Ishikawa (cell line): ENCODE measurements around the gene SLC8A3.

Experiments
- CEBPB ChIP-seq: IDR thresholded peaks from 2 replicates; pipeline ENCODE4 v1.6.1; 2012
- CREB1 ChIP-seq: IDR thresholded peaks from 2 replicates; pipeline ENCODE4 v1.6.1; 2012; ENCODE audit warnings: low read depth
- EGR1 ChIP-seq: IDR thresholded peaks from 2 replicates; pipeline ENCODE4 v1.6.1; 2012
- EP300 ChIP-seq: IDR thresholded peaks from 2 replicates; pipeline ENCODE4 v1.6.1; 2012; ENCODE audit warnings: borderline replicate concordance
- FOXM1 ChIP-seq: IDR thresholded peaks from 2 replicates; pipeline ENCODE4 v1.6.1; 2012; ENCODE audit warnings: low read depth, borderline replicate concordance
- MAX ChIP-seq: IDR thresholded peaks from 2 replicates; pipeline ENCODE4 v1.6.1; 2012
- NFIC ChIP-seq: IDR thresholded peaks from 2 replicates; pipeline ENCODE4 v1.6.1; 2012
- RAD21 ChIP-seq: IDR thresholded peaks from 2 replicates; pipeline ENCODE4 v1.6.1; 2012; ENCODE audit warnings: low read depth
- TAF1 ChIP-seq: IDR thresholded peaks from 2 replicates; pipeline ENCODE4 v1.6.1; 2012; ENCODE audit warnings: low read depth, mild to moderate bottlenecking
- TCF12 ChIP-seq: IDR thresholded peaks from 2 replicates; pipeline ENCODE4 v1.6.1; 2012; ENCODE audit warnings: low read depth
- TEAD4 ChIP-seq: IDR thresholded peaks from 2 replicates; pipeline ENCODE4 v1.6.1; 2012
- USF1 ChIP-seq: IDR thresholded peaks from 2 replicates; pipeline ENCODE4 v1.6.1; 2012
- YY1 ChIP-seq: IDR thresholded peaks from 2 replicates; pipeline ENCODE4 v1.6.1; 2012; ENCODE audit warnings: low read depth
- ZBTB7A ChIP-seq: IDR thresholded peaks from 2 replicates; pipeline ENCODE4 v1.6.1; 2012; ENCODE audit warnings: low read depth
- TF ChIP-seq, protein P1 (sequence below): IDR thresholded peaks from 2 replicates; pipeline ENCODE4 v1.6.1; 2012; ENCODE audit warnings: low read depth, mild to moderate bottlenecking

The SLC8A3 gene

GRCh38 chr14:70107309-70107708 is 81.4 kb downstream of the SLC8A3 start:
- TF ChIP-seq EGR1 (no peak), EP300 (no peak), YY1 (no peak), NFIC (no peak), TAF1 (no peak), MAX (no peak), FOXM1 (no peak), RAD21 (no peak), TEAD4 (no peak), CEBPB (no peak), CREB1 (no peak)

DNA sequence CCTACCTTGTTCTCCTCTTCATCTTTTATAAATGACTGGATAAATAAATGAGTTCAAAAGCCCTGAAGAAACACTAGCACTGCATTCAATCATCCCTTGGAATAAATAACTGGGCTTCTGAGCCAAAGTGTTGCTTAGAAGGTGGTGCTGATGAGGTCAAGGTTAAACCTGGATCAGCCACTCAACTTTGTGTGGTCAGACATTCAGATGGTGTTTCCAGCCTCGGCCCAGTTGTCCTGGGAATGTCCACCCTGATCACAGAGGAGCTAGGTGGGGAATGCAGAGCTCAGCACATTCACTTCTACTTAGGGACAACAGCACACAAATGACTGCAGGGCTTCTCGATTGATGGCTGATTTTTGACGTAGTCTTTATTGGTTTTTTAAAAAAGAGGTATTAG is 88.7 kb downstream of the SLC8A3 start:
- TF ChIP-seq FOXM1 (no peak), YY1 (no peak)

DNA sequence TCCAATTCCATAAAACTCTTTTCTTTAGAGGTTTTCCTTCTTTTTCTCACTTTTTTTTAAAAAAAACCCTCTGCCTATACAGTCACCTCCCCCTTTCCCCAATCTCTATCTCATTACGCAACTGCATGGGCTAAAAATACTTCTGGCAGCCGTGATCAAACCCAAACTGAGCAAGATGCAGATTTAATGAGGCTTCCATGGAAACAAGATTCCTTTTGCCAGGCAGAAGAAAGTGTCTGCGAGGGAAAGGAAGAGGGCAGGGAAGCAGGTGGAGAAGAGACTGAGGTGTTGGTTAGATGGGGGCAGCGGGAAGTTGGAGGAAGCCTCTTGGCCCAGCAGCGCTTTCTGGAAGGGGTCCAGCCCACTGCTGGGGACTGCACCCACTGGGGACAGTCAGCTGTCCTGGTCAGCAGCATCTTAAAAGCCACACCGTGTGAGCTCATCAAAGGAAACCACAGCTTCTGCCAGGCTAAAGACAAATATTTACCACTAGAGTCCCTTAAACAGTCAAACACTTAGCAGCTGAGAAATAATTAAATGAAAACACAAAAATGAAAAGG is 90.4 kb downstream of the SLC8A3 start:
- no peak for TF ChIP-seq TCF12
- TF ChIP-seq TAF1 = no peak
- TF ChIP-seq MAX = no peak
- TF ChIP-seq, protein P1, sequence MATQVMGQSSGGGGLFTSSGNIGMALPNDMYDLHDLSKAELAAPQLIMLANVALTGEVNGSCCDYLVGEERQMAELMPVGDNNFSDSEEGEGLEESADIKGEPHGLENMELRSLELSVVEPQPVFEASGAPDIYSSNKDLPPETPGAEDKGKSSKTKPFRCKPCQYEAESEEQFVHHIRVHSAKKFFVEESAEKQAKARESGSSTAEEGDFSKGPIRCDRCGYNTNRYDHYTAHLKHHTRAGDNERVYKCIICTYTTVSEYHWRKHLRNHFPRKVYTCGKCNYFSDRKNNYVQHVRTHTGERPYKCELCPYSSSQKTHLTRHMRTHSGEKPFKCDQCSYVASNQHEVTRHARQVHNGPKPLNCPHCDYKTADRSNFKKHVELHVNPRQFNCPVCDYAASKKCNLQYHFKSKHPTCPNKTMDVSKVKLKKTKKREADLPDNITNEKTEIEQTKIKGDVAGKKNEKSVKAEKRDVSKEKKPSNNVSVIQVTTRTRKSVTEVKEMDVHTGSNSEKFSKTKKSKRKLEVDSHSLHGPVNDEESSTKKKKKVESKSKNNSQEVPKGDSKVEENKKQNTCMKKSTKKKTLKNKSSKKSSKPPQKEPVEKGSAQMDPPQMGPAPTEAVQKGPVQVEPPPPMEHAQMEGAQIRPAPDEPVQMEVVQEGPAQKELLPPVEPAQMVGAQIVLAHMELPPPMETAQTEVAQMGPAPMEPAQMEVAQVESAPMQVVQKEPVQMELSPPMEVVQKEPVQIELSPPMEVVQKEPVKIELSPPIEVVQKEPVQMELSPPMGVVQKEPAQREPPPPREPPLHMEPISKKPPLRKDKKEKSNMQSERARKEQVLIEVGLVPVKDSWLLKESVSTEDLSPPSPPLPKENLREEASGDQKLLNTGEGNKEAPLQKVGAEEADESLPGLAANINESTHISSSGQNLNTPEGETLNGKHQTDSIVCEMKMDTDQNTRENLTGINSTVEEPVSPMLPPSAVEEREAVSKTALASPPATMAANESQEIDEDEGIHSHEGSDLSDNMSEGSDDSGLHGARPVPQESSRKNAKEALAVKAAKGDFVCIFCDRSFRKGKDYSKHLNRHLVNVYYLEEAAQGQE = no peak
- TF ChIP-seq CEBPB = no peak
- TF ChIP-seq EGR1 = no peak
- no peak for TF ChIP-seq EP300
- TF ChIP-seq CREB1 = no peak
- no peak for TF ChIP-seq YY1
- TF ChIP-seq RAD21 = no peak
- TF ChIP-seq FOXM1 = no peak

DNA sequence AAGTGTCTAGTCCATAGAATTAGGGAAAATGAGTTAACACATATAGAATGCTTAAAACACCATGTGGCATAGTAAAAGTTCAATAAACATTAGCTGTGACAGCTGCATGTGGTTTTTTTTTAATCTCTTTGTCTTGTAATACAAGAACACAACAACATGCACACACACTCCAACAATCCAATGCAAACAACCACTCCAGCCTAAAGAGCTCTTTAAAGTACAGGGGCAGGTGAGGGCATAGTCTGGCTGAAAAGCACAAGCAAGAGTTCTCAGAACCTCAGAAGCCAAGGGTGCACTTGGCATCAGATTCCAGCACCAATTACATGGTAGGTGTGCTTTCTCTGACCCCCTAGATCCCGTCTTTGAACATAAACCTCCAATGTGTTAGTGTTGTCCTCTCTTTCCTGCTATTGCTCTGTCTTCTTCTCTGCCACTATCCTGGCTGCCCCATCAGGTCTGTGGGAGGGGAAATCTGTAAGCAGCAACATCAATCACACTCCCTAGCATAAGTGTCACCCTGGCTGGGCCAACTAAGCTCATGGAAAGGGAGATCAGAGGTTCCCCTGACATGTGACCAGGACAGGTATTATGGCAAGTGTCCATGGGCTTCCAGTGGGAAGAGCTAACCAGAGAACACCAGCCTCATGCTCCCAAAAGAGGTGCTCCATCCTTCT is 91.0 kb downstream of the SLC8A3 start:
- TF ChIP-seq USF1 = no peak
- TF ChIP-seq CREB1 = no peak
- TF ChIP-seq EP300 = no peak
- TF ChIP-seq MAX = no peak
- no peak for TF ChIP-seq FOXM1
- no peak for TF ChIP-seq TAF1
- no peak for TF ChIP-seq ZBTB7A
- TF ChIP-seq TCF12 = no peak
- TF ChIP-seq TEAD4 = no peak
- TF ChIP-seq CEBPB = no peak
- TF ChIP-seq RAD21 = no peak
- no peak for TF ChIP-seq EGR1
- TF ChIP-seq, protein P1 = no peak
- no peak for TF ChIP-seq YY1
- TF ChIP-seq NFIC = no peak

DNA sequence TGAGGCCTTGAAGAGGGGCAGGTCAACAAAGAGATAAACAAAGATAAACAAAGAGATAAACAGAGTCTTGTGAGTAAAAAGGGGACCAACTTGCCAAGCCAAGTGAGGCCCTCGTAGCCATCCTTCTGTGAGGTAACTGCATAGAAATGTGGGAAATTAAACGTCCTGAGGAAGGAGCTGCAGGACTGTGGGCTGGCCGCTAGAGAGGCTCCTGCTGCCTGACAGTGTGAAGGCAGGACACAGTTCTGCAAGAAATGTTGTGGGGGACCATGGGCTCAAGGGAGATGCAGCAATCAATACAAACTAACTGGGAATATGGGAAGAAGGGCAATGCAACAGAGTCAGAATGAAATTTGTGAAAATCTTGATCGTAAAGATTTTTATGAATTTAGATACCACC is 91.9 kb downstream of the SLC8A3 start:
- TF ChIP-seq EP300 = no peak
- TF ChIP-seq RAD21 = peak; percentile 16; the same call in 1 of the 2 replicates
- no peak for TF ChIP-seq EGR1

GRCh38 chr14:70094631-70095030 is 94.1 kb downstream of the SLC8A3 start:
- TF ChIP-seq YY1 (no peak), CREB1 (no peak), TCF12 (no peak), FOXM1 (no peak), EGR1 (no peak), NFIC (no peak), RAD21 (no peak), TAF1 (no peak), USF1 (no peak), ZBTB7A (no peak), TEAD4 (no peak), EP300 (no peak), CEBPB (no peak), MAX (no peak)
- TF ChIP-seq, protein P1 = no peak
